ENCODE results near the gene NOC4L.
"Not testable (repeated sequence)": the region's sequence is repeated elsewhere in the genome, so short reads cannot be mapped to it uniquely, and the experiment has no call there.

Gene NOC4L

GRCh38 chr12:132144115-132144809 is at the start of gene NOC4L, which contains the start of gene DDX51:
Gene NOC4L (plus strand): TSS chr12:132144457. CDS start chr12:132144489, 32 bp downstream.
Gene DDX51 (minus strand): TSS chr12:132144319. CDS start chr12:132144296, 23 bp downstream.
- peak; percentile 91 for DNase-seq

GRCh38 chr12:132095520-132096409 is 48.5 kb upstream of the NOC4L start:
- DNase-seq = no peak

- DNase-seq = no peak
Observed at GRCh38 chr12:132099739-132100138, 44.5 kb upstream of the NOC4L start.

- DNase-seq = no peak
Observed at GRCh38 chr12:132100306-132101065, 43.8 kb upstream of the NOC4L start.

GRCh38 chr12:132102297-132102696 is 42.0 kb upstream of the NOC4L start:
- no peak for DNase-seq

GRCh38 chr12:132103072-132103471 is 41.2 kb upstream of the NOC4L start:
- not testable (repeated sequence) for DNase-seq

- DNase-seq = no peak
Observed at GRCh38 chr12:132103542-132104308, 40.5 kb upstream of the NOC4L start.

- DNase-seq = no peak
Observed at GRCh38 chr12:132105467-132105866, 38.8 kb upstream of the NOC4L start.

GRCh38 chr12:132106921-132107320 is 37.3 kb upstream of the NOC4L start:
- DNase-seq = no peak

- no peak for DNase-seq
Observed at GRCh38 chr12:132108211-132108832, 35.9 kb upstream of the NOC4L start.

- no peak for DNase-seq
Observed at GRCh38 chr12:132109741-132110140, 34.5 kb upstream of the NOC4L start.

GRCh38 chr12:132110677-132111076 is 33.6 kb upstream of the NOC4L start:
- DNase-seq = no peak

GRCh38 chr12:132111654-132112304 is 32.5 kb upstream of the NOC4L start:
- no peak for DNase-seq

GRCh38 chr12:132114667-132115066 is 29.6 kb upstream of the NOC4L start:
- no peak for DNase-seq

GRCh38 chr12:132115500-132115899 is 28.8 kb upstream of the NOC4L start:
- DNase-seq = no peak

- no peak for DNase-seq
Observed at GRCh38 chr12:132116709-132117557, 27.3 kb upstream of the NOC4L start.

GRCh38 chr12:132117558-132117875 is 26.7 kb upstream of the NOC4L start:
- no peak for DNase-seq

- DNase-seq = no peak
Observed at GRCh38 chr12:132118876-132119275, 25.4 kb upstream of the NOC4L start.

- DNase-seq = no peak
Observed at GRCh38 chr12:132121283-132121682, 23.0 kb upstream of the NOC4L start.

GRCh38 chr12:132123970-132124765 is 20.1 kb upstream of the NOC4L start:
- no peak for DNase-seq
